Gastrocnemius medialis (tissue), 4 donors: ENCODE measurements around the gene GRM8.

Source experiments
- CTCF ChIP-seq, 5 experiments: fragments of 450-650 bp in 3 of 5; fragments of 200-600 bp in 2 of 5; sonication (generic) in 2 of 5; IDR thresholded peaks in 4 of 5; conservative IDR thresholded peaks in 1 of 5; 1 replicate in 4 of 5; 2 replicates in 1 of 5; pipeline ENCODE4 v1.5.1; 2016 to 2019; ENCODE audit warnings: antibody characterized with exemption in 5 of 5, mild to moderate bottlenecking in 3 of 5, moderate library complexity in 3 of 5
- POLR2A ChIP-seq, 2 donors: fragments of 450-650 bp; IDR thresholded peaks; one replicate each; pipeline ENCODE4 v1.6.1; 2017; ENCODE audit warnings: antibody characterized with exemption in 2 of 2, mild to moderate bottlenecking in 2 of 2, moderate library complexity in 2 of 2

GRCh38 chr7:127250312-127251035 lies 2.3 kb downstream of the GRM8 start:
- no peak for TF ChIP-seq CTCF (IDR thresholded peaks at IDR 0.05 in 4 of 5, conservative IDR thresholded peaks at IDR 0.05 in 1 of 5)
- TF ChIP-seq POLR2A (IDR thresholded peaks at IDR 0.05) = no peak
